Fibroblast of pulmonary artery (primary cell): Measurements from ENCODE around the gene BIN1.

Experiments
- DNase-seq: peaks from one replicate; pipeline ENCODE4 v3.0.0-alpha.2; 2010; ENCODE audit warnings: low read depth
- H3K4me3 ChIP-seq: replicated peaks from 2 replicates; pipeline ENCODE4 v1.5.1; 2011; ENCODE audit warnings: low read depth, mild to moderate bottlenecking, control low read depth, low read length, moderate library complexity
- CTCF ChIP-seq: IDR thresholded peaks from 2 replicates; pipeline ENCODE4 v1.5.1; 2011; ENCODE audit warnings: mild to moderate bottlenecking, control low read depth, low read length, inconsistent platforms; ENCODE audit errors: missing control alignments

BIN1 gene

GRCh38 chr2:127139766-127140165, 32.8 kb upstream of the BIN1 start:
- TF ChIP-seq CTCF, result no peak
- DNase-seq, result no peak
- no peak overlapping the region for H3K4me3 ChIP-seq

- DNase-seq, result no peak
- TF ChIP-seq CTCF, result no peak
- no peak overlapping the region for H3K4me3 ChIP-seq
Observed at GRCh38 chr2:127138281-127138680, 31.3 kb upstream of the BIN1 start.

- no peak overlapping the region for H3K4me3 ChIP-seq
- TF ChIP-seq CTCF, result no peak
- DNase-seq, result no peak
Observed at GRCh38 chr2:127137741-127138140, 30.8 kb upstream of the BIN1 start.

GRCh38 chr2:127137225-127137624, 30.3 kb upstream of the BIN1 start:
- DNase-seq, result no peak
- no peak for TF ChIP-seq CTCF
- H3K4me3 ChIP-seq, result no peak overlapping the region

- no peak overlapping the region for H3K4me3 ChIP-seq
- no peak for DNase-seq
- TF ChIP-seq CTCF, result no peak
Observed at GRCh38 chr2:127134833-127135830, 28.2 kb upstream of the BIN1 start.

GRCh38 chr2:127134235-127134634, 27.3 kb upstream of the BIN1 start:
- no peak overlapping the region for H3K4me3 ChIP-seq
- no peak for TF ChIP-seq CTCF
- DNase-seq, result no peak
